HG03139 (cell line): Measurements from ENCODE around the gene LTA4H.
"Not testable (repeated sequence)": the region's sequence is repeated elsewhere in the genome, so short reads cannot be mapped to it uniquely, and the experiment has no call there.

Experiments used
- ATAC-seq: cut with Tn5 transposase; IDR thresholded peaks from one replicate; pipeline ENCODE4 v1.9.1; 2021; ENCODE audit not compliant: unreplicated experiment

LTA4H gene

GRCh38 chr12:96035283-96036236 is at the start of gene LTA4H:
Gene LTA4H (minus strand): TSS chr12:96035587. CDS start chr12:96035519, 68 bp downstream.
- ATAC-seq, result peak; percentile 87

DNA sequence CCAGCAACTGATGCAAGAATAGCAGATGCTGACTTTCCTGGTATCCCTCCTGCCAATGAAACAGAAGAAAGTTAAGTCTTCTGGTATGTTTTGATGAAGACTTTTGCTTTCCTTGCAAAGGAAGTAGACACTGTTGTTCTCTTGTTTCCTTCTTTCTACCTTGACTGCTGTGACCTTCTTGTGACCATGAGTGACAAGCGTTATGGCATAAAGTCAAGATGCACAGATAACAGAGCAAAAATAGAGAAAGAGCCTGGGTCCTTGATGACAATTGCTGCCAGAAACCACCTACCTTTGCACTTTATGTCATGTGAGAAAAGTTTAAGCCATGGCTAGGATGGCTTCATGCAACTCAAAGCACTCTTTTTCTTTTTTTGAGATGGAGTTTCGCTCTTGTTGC is 49.2 kb upstream of the LTA4H start:
- no peak for ATAC-seq

- ATAC-seq, result no peak
Measured at GRCh38 chr12:96083020-96083719, 47.8 kb upstream of the LTA4H start.

DNA sequence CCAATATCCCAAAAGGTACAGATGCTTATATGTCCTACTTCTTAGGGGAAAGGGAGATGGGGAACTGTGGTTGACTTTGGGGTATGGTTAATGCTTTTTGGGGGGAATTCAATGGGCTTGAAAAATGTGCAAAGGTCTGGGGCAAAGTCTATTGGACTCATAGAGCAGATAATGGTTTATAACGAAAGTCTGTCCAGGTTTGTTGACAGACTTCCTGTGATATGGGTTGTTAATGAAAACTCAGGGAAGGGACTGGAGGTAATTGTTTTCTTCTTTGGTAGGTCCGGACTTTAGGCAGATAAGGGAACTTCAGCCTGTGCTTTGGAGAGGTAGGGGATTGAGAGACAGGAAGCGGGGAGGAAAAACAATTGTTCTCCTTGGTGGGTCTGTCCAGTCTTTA is 46.2 kb upstream of the LTA4H start:
- no peak for ATAC-seq

- no peak for ATAC-seq
Measured at GRCh38 chr12:96078231-96079135, 43.1 kb upstream of the LTA4H start.

- no peak for ATAC-seq
Measured at GRCh38 chr12:96077081-96077480, 41.7 kb upstream of the LTA4H start.

GRCh38 chr12:96075560-96075959 is 40.2 kb upstream of the LTA4H start:
- no peak for ATAC-seq

DNA sequence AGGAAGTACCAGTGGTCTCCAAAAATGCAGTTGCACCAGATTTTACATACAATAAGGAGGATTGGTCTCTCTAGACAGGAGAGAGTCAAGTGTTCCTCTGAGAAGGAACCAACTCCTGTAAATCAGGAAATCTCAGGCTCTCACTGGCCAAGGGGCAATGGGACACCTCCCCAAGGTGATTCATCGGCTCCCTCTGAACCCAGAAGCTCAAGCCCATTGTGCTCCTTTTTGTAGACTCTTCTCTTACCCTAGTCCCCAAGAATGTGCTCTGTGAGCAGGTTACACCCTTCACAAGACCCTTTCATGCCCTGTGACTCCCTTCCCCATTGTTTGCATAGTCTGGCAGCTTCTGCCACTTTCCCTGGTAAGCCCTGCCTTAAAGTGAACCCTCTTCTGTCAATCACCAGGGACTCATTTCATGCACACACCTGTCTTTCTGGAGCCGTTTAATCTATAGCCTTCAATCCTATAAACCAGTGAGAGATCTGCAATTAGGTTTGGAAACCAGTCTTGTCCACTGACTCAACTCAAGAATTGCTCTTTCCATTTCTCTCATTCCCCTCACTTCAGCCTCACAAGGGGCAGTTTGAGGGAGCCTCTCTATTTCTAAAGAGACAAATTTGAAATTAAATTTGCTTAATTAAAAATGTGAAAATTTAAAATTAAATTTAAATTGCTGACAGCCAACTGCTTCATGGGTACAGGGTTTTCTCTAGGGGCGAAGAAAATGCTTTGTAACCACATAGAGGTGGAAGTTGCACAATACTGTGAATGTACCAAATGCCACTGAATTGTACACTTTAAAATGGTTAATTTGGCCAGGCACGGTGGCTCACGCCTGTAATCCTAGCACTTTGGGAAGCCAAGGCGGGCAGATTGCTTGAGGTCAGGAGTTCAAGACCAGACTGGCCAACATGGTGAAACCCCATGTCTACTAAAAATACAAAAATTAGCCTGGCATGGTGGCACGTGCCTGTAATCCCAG is 38.3 kb upstream of the LTA4H start:
- no peak for ATAC-seq

GRCh38 chr12:96070670-96071279 is 35.4 kb upstream of the LTA4H start:
- ATAC-seq, result no peak

DNA sequence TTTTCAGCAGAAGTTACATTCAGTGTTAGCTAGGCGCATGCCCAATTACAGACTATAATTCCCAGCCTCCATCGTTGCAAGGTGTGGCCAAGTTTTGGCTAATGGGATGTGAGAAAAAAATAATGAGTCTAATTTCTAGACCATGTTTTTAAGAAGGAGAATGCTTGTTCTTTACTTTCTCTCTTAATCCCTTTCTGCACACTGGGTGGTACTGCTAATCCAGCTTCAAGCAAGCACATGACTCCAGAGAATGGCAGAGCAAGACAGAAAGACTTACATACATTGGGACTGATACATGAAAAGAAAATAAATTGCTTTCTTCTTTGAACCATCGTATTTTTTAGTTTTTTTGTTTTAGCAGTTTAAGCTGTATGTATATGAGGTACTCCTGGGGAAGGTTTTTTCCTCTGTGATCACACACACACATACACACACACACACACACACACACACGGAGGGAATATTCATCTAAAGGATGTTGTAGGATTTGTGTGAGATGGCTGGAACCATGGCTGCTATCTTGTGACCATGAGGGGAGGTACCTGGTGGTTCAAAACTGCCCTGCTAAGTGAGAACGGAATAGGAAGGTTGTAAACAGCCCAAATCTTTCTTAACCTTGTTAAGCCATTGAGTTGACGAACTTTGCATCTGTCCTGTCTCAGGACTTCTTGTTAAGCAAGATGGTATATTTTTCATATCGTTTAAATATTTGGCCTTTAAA is 34.3 kb upstream of the LTA4H start:
- ATAC-seq, result no peak

DNA sequence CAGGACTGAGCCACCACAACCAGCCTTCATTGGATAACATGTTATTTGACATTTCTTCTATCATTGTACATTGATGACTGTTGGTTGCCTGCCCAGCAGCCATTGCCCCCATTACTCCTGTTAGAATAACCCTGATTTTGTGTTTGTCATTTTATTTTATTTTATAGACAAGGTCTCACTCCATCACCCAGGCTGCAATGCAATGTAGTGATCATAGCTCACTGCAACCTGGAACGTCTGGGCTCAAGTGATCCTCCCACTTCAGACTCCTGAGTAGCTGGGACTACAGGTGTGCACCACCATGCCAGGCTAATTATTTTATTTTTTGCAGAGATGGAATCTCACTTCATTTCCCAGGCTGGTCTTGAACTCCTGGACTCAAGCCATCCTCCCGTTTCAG is 33.2 kb upstream of the LTA4H start:
- no peak for ATAC-seq

GRCh38 chr12:96068111-96068510 is 32.7 kb upstream of the LTA4H start:
- ATAC-seq, result no peak

GRCh38 chr12:96065776-96066175 is 30.4 kb upstream of the LTA4H start:
- ATAC-seq, result not testable (repeated sequence)

GRCh38 chr12:96064966-96065365 is 29.6 kb upstream of the LTA4H start:
- no peak for ATAC-seq

DNA sequence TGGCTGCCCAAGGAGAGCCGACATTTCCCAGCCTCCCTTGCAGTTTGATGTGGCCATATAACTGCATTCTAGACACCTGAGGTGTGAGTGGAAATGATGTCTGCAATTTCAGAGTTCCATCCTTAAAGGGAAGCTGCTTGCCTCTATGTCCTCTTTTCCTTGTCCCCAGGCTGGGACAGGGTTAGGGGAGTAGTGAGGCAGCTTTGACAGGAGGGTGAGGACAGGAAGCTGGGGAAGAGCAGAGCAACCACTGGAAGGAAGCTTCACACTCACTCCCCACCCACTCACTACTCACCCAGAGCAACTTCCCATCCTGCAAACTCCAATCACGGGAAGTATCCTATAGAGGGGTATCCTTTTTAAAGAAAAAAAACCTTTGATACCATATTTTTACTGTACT is 28.9 kb upstream of the LTA4H start:
- no peak for ATAC-seq

DNA sequence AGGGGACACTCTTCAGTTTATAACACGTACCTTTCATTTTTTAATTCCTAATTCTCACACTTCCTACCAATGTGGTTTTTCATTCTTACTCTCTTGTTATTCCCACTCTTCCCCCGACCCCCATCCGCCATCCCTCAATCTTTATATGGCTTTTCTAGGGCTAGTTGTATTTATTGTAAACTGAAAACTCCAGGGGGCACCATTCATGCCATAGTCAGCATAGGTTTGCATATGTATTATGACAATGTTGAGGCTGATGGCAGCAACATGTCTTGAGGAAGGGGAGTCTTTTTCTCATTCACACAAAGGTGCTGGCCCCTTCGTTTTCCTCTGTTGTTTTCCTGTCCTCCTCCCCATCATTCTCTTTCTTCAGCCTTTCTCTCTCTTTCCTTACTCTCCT is 27.7 kb upstream of the LTA4H start:
- no peak for ATAC-seq

DNA sequence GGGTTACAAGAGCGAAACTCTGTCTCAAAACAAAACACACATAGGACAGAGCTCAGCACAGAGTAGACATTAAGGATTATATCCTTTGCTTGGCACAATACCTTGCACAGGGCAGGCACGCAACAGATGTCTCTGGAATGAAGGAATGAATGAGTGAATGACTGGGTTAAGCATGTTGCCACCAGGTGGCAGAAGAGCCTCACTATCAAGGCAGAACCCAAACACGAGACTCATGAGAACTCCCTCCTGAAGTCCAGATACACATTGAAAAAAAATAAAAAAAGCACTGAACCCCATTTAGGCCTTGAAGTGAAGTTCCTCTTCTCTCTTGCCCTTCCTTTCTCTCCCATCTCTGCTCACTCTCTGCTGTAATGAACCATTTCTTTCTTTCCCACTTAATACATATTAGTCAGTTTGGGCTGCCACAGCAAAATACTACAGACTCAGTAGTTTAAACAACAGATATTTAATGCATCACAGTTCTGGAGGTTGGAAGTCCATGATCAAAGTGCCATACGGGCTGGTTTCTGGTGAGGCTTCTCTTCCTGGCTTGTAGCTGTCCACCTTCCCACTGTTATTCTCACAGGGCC is 26.6 kb upstream of the LTA4H start:
- peak; percentile 84 for ATAC-seq

DNA sequence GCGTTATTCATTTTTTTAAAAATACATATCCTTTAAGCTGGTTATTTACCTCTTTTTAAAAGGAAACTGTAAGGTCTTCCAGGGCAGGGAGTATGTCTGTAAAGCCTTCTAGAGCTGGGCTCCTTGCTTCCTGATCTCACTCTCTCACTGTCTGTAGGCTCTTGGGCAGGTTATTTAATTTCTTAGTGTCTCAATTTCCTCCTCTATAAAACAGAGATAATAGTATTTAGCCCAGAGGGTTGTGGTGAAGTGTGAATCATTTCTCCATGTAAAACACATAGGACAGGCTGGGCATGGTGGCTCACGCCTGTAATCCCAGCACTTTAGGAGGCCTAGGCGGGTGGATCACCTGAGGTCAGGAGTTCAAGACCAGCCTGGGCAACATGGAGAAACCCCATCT is 25.9 kb upstream of the LTA4H start:
- no peak for ATAC-seq

- no peak for ATAC-seq
Measured at GRCh38 chr12:96060041-96060440, 24.7 kb upstream of the LTA4H start.
